Measurements from ENCODE around the gene RAP1A. TPM values are rescaled to one million over a fixed set of nuclear protein-coding genes. Genes with fewer than 3 reads are reported as not detected.
A peak's percentile ranks its signal among the peaks of the same experiment; 100 is the strongest.

Gene RAP1A
- total RNA-seq, 1 experiment from 2014 or later, result 26.7 TPM

- H3K9ac ChIP-seq (ENCODE audit: extremely low read depth, insufficient read length, low read length), result peak overlapping the region; percentile 88
- H2BK5ac ChIP-seq (ENCODE audit: insufficient read length, low read length), result no peak overlapping the region
- H2BK12ac ChIP-seq (ENCODE audit: insufficient read length, low read depth, low read length), result no peak overlapping the region
- no peak overlapping the region for H3K27ac ChIP-seq (ENCODE audit: insufficient read length, low read depth, low read length)
- no peak overlapping the region for H3T11ph ChIP-seq (ENCODE audit: low read length)
- no peak overlapping the region for H4K5ac ChIP-seq (ENCODE audit: insufficient read length, low read depth, low read length)
- no peak overlapping the region for H3K23ac ChIP-seq (ENCODE audit: insufficient read length, low read depth, low read length)
- Mint-ChIP-seq H3K36me3 (ENCODE audit: insufficient read depth in 1 of 3, low read depth in 3 of 3) (peaks cover 23 to 41% (median 34%) of the 10 kb centered on the region in 3 experiments), H3K27ac (peak overlapping the region in 2 of 3 experiments; percentile 65 to 71; a peak in 4 of 7 replicates), H3K9me3 (no peaks in the 10 kb centered on the region; a peak in 1 of 5 replicates), H3K4me3 (peak overlapping the region; percentile 80 to 96), H3K27me3 (ENCODE audit: low read depth) (no peaks in the 10 kb centered on the region; the same call in 1 of the 2 replicates), H3K4me1 (peaks cover 17 to 19% of the 10 kb centered on the region in 2 experiments)
- peak overlapping the region; percentile 98 for H3K14ac ChIP-seq (ENCODE audit: insufficient read depth, low read length)
- no peak overlapping the region for H2AFZ ChIP-seq (ENCODE audit: low read length)
- peaks cover 7% of the 10 kb centered on the region for H3K79me1 ChIP-seq (ENCODE audit: insufficient read depth, low read depth, low read length, poor library complexity, severe bottlenecking)
- peaks cover 14% of the 10 kb centered on the region for H3K79me2 ChIP-seq (ENCODE audit: insufficient read depth, low read length)
- H3K4me2 ChIP-seq (ENCODE audit: insufficient read depth, insufficient read length, low read length), result peak overlapping the region; percentile 95
- TF ChIP-seq CTCF (conservative IDR thresholded peaks at IDR 0.05), result no peak
- H3K56ac ChIP-seq (ENCODE audit: insufficient read length, low read depth, low read length), result no peak overlapping the region
- DNase-seq, result no peak
- H3K9me3 ChIP-seq (ENCODE audit: control insufficient read depth, low read depth, low read length), result no peaks in the 10 kb centered on the region
- peaks cover 11% of the 10 kb centered on the region for H3K23me2 ChIP-seq (ENCODE audit: insufficient read length, low read depth, low read length, poor library complexity, severe bottlenecking)
- no peak overlapping the region for H2BK15ac ChIP-seq (ENCODE audit: low read depth, low read length)
- H3K18ac ChIP-seq (ENCODE audit: insufficient read length, low read depth, low read length), result peak overlapping the region; percentile 89
- H3K4ac ChIP-seq (ENCODE audit: low read depth, low read length), result no peak overlapping the region
- no peak overlapping the region for H4K8ac ChIP-seq (replicated peaks; ENCODE audit: insufficient read length, low read depth, low read length)
- no CpG with 5 or more reads among the region's 35 CpGs for WGBS (ENCODE audit: extremely low coverage, insufficient read length, low lambda C conversion rate)
- H4K20me1 ChIP-seq (ENCODE audit: control insufficient read depth, insufficient read depth, insufficient read length), result no peaks in the 10 kb centered on the region
- no peak overlapping the region for H2AK5ac ChIP-seq (ENCODE audit: insufficient read length, low read length)
- no peak overlapping the region for H2BK20ac ChIP-seq (ENCODE audit: low read depth, low read length, poor library complexity, severe bottlenecking)
- H3K4me1 ChIP-seq (ENCODE audit: insufficient read depth, low read length), result no peaks in the 10 kb centered on the region; the same call in none of the 2 replicates
- H2BK120ac ChIP-seq (ENCODE audit: low read depth, low read length, poor library complexity, severe bottlenecking), result no peak overlapping the region
- H4K91ac ChIP-seq (ENCODE audit: insufficient read length, low read depth, low read length), result no peak overlapping the region
- no peaks in the 10 kb centered on the region for H3K27me3 ChIP-seq (ENCODE audit: insufficient read depth, low read length)
These were observed 136.5 kb downstream of the RAP1A start for GRCh38 chr1:111756124-111756513.
